ENCODE measurements around the gene RHBDL1. TPM values are rescaled to one million over a fixed set of nuclear protein-coding genes. Genes with fewer than 3 reads are reported as not detected.
A peak's percentile ranks its signal among the peaks of the same experiment; 100 is the strongest.

The RHBDL1 gene
- total and polyA plus RNA-seq, 2 of the 8 experiments (the other 6 are each of a cell fraction or from before 2014, with no cell fraction given): 4.0 to 8.1 TPM

- no peak overlapping the region for H2AK5ac ChIP-seq (ENCODE audit: low read depth, low read length)
- peak overlapping the region; percentile 13 to 72 (median 64); a peak in 5 of 7 replicates for H3K9ac ChIP-seq (replicated peaks in 1 of 4; ENCODE audit: extremely low read depth in 1 of 4, low read depth in 3 of 4, low read length in 3 of 4)
- DNase-seq (ENCODE audit: low read depth in 1 of 2, low spot score in 2 of 2): no peak
Observed at GRCh38 chr16:680625-680945, 5.1 kb downstream of the RHBDL1 start.

More at GRCh38 chr16:680625-680945, 5.1 kb downstream of the RHBDL1 start:
- H2BK15ac ChIP-seq (ENCODE audit: low read length): no peak overlapping the region
- peaks cover 6% of the 10 kb centered on the region; the same call in 1 of the 2 replicates for H3K79me1 ChIP-seq (ENCODE audit: low read depth, low read length)
- no peak overlapping the region for H3K18ac ChIP-seq (ENCODE audit: extremely low read depth, low read length)
- H3K27ac ChIP-seq (ENCODE audit: low read depth, low read length): peak overlapping the region; percentile 72
- no peak overlapping the region for H3K56ac ChIP-seq (replicated peaks; ENCODE audit: insufficient read length, low read depth, low read length)
- peak overlapping the region; percentile 72 to 89 (median 80) for H3K4me3 ChIP-seq (ENCODE audit: extremely low read depth in 1 of 4, insufficient read depth in 2 of 4, low read depth in 3 of 4, low read length in 4 of 4)
- peaks cover 13% of the 10 kb centered on the region; the same call in 1 of the 2 replicates for H3K23me2 ChIP-seq (ENCODE audit: low read depth, low read length)
- H3K4me1 ChIP-seq (replicated peaks in 1 of 4; ENCODE audit: control insufficient read depth in 3 of 4, insufficient read depth in 4 of 4, low read length in 3 of 4): peaks cover 0 to 31% (median 24%) of the 10 kb centered on the region in 4 experiments; a peak in 6 of 7 replicates
- H3K36me3 ChIP-seq (ENCODE audit: control insufficient read depth in 2 of 4, insufficient read depth in 4 of 4, low read length in 3 of 4): peaks cover 4 to 21% (median 13%) of the 10 kb centered on the region in 4 experiments; a peak in 7 of 8 replicates
- no peak for FAIRE-seq
- no peak overlapping the region for H2AFZ ChIP-seq (ENCODE audit: low read length)
- no peak overlapping the region for H2BK20ac ChIP-seq (ENCODE audit: low read length)
- H2BK12ac ChIP-seq (ENCODE audit: low read depth, low read length): no peak overlapping the region
- no peak overlapping the region for H3K23ac ChIP-seq (ENCODE audit: insufficient read length)
- peaks cover 0 to 2% (median 0%) of the 10 kb centered on the region in 4 experiments; a peak in 2 of 7 replicates for H3K27me3 ChIP-seq (replicated peaks in 1 of 4; ENCODE audit: control insufficient read depth in 3 of 4, extremely low read depth in 1 of 4, insufficient read depth in 3 of 4, low read length in 3 of 4)
- ChIA-PET CTCF (ENCODE audit: partially characterized antibody) (interaction anchor here (0.9 to 1.8 kb wide), 3 partner anchors 10 to 32 kb away, joined by 3 to 5 read pairs (median 4); partner anchors contain the start of gene WDR24), POLR2A (ENCODE audit: partially characterized antibody) (interaction anchor here (0.6 to 13.3 kb wide), 16 partner anchors 9 to 298 kb away, joined by 3 to 214 read pairs (median 8); partner anchors contain the start of genes ANTKMT, CCDC78, HAGHL and PGAP6)
- no peak overlapping the region for H3K14ac ChIP-seq (ENCODE audit: insufficient read length)
- H2BK5ac ChIP-seq (ENCODE audit: low read depth, low read length): 0 out of 2 replicates have a peak overlapping the region, but pooled peaks have one; percentile 49
- no peaks in the 10 kb centered on the region for H3K9me3 ChIP-seq (ENCODE audit: insufficient read depth in 2 of 2, low read depth in 1 of 2, low read length in 1 of 2)
- H4K8ac ChIP-seq (ENCODE audit: extremely low read depth, insufficient read depth, low read length): no peak overlapping the region
- no peak overlapping the region for H4K91ac ChIP-seq (replicated peaks; ENCODE audit: insufficient read length, low read length)
- H4K20me1 ChIP-seq (replicated peaks in 1 of 2; ENCODE audit: control insufficient read depth in 1 of 2, insufficient read depth in 2 of 2, low read length in 2 of 2): peaks cover 4 to 29% of the 10 kb centered on the region in 2 experiments
- H3K79me2 ChIP-seq (ENCODE audit: control insufficient read depth in 1 of 2, insufficient read depth in 2 of 2, low read length in 2 of 2): peaks cover 0 to 12% of the 10 kb centered on the region in 2 experiments; a peak in 1 of 4 replicates
- no peak overlapping the region for H3K4ac ChIP-seq (replicated peaks; ENCODE audit: insufficient read length, low read depth, low read length)
- WGBS, 2 experiments (ENCODE audit: extremely low coverage in 1 of 2, insufficient coverage in 1 of 2, insufficient read length in 1 of 2, insufficient replicate concordance in 2 of 2, low coverage in 1 of 2, low lambda C conversion rate in 2 of 2, missing lambda C conversion rate in 1 of 2): 0% methylated on average over 25 of the region's 38 CpGs; no CpG with 5 or more reads in 1 of the 2 experiments
- H2BK120ac ChIP-seq (replicated peaks; ENCODE audit: low read depth, low read length): no peak overlapping the region
- no peak for TF ChIP-seq CEBPB (IDR thresholded peaks at IDR 0.05; ENCODE audit: low read depth, low read length)
- 0 out of 4 replicates have a peak, but pooled peaks of 1 of the 2 experiments have one; percentile 3 for TF ChIP-seq SIN3A (conservative IDR thresholded peaks at IDR 0.05 in 1 of 2, IDR thresholded peaks at IDR 0.05 in 1 of 2; ENCODE audit: low read depth in 1 of 2, low read length in 2 of 2)
- no peak for TF ChIP-seq HDAC2 (IDR thresholded peaks at IDR 0.05; ENCODE audit: borderline replicate concordance in 1 of 2, low read depth in 2 of 2, low read length in 2 of 2)
- peak; percentile 3 for TF ChIP-seq ASH2L (IDR thresholded peaks at IDR 0.05; ENCODE audit: low read length)
- 0 out of 2 replicates have a peak, but pooled peaks have one; percentile 12 for TF ChIP-seq TAF1 (IDR thresholded peaks at IDR 0.05; ENCODE audit: low read depth, low read length)
- peak overlapping the region; percentile 43 for H4K5ac ChIP-seq (ENCODE audit: insufficient read length, low read depth, low read length)
- H3K4me2 ChIP-seq (ENCODE audit: insufficient read depth in 1 of 2, low read depth in 2 of 2, low read length in 2 of 2): peak overlapping the region; percentile 74
